ENCODE data around the gene KCNMB2.

KCNMB2 gene

GRCh38 chr3:178583963-178584575, 47.8 kb downstream of the KCNMB2 start:
- DNase-seq: no peak

GRCh38 chr3:178584722-178585380, 48.6 kb downstream of the KCNMB2 start:
- no peak for DNase-seq

DNA sequence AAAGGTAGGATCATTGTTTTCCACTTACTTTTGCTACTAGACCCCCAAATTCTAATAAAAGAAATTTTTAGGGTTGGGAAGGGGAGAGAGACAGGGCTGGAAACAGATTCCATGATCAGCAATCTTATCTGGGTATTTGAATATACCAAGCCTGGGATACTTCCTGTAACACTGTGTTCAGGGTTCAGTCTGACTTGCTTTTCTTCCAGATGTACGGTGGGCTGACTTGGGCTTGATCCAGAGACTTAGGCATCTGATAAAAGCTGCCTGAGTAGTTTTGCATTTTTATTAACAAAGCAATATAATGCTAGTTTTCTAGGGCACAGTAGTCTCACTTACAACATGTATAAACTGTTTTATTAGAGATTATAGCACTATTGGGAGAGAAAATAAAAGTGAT, 49.2 kb downstream of the KCNMB2 start:
- DNase-seq: no peak

DNA sequence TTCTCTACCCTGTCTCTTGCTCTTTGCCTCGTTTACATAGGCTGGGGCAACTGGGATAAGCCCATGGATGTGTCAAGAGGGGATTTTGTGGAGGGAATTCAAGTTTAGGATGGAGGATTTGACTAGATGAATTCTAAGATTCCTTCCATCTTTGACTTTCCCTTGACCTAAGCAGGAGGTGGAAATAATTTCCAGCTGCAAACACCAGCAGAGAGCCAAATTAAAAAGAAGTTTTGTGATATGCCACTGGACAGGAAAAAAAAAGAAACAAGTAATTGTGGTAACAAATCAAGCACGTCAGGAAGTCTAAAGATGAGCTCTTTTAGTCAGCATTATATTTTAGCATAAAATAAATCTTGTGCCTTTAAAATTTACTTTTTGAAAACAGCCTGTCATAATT, 49.8 kb downstream of the KCNMB2 start:
- DNase-seq: no peak

GRCh38 chr3:178588628-178589027, 52.4 kb downstream of the KCNMB2 start:
- DNase-seq: no peak

GRCh38 chr3:178593786-178594185, 57.5 kb downstream of the KCNMB2 start:
- no peak for DNase-seq

DNA sequence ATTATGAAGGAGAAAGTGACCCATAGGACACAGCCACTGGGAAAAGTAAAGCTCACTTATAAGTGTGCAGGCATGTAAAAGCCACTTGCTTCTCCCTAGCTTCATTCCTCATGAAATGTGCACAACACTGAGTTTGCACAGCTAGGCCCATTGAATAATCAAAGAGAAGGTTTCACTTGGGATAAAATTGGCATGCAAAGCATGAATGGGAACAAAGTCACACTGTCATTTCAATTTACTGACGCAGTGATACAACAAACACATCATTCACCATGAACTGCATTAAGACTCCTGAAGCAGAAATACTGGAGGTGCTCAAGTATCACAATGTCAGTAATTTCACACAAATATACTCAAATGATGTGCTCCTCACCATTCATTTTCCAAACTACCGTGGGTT, 61.1 kb downstream of the KCNMB2 start:
- DNase-seq: no peak

DNA sequence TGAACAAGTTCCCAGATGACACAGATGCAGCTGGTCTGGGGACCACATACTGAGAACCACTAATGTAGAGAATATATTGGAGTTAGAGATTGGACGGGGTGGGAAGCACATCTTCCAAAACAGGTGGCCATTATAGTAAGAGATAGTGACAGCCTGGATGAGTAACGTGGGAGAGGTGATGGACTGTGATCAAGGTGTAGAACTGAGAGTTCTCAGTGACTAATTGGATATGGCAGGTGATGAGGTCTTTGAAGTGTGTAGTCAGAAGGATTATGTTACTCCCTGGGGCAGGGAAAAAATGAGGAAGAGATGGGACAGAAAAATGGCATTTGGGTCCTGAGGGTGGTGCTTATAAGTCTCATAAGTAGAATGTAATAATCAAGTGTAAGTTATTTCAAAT, 66.6 kb downstream of the KCNMB2 start:
- DNase-seq: no peak

DNA sequence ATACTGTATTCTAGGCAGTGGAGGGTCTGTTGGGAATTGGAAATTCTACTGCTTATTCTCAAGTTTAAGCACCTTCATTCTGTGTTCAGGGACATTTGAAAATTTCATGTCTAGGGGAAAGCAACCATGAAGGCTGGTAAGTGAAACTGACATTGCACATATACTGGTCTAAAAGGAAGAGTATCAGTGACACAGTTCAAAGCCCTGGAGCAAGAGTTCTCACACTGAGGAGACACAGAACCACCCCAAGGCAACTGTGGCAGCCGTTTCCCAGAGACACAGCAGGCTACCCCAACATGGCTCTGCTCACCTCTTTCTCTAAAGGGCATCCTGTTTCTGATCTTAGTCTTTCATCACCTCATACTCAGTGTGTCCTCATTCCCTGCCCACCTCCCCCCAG, 67.5 kb downstream of the KCNMB2 start:
- DNase-seq: no peak

- DNase-seq: peak; percentile 14
Measured at GRCh38 chr3:178618197-178618596, 82.0 kb downstream of the KCNMB2 start.

- no peak for DNase-seq
Measured at GRCh38 chr3:178618896-178619295, 82.7 kb downstream of the KCNMB2 start.

DNA sequence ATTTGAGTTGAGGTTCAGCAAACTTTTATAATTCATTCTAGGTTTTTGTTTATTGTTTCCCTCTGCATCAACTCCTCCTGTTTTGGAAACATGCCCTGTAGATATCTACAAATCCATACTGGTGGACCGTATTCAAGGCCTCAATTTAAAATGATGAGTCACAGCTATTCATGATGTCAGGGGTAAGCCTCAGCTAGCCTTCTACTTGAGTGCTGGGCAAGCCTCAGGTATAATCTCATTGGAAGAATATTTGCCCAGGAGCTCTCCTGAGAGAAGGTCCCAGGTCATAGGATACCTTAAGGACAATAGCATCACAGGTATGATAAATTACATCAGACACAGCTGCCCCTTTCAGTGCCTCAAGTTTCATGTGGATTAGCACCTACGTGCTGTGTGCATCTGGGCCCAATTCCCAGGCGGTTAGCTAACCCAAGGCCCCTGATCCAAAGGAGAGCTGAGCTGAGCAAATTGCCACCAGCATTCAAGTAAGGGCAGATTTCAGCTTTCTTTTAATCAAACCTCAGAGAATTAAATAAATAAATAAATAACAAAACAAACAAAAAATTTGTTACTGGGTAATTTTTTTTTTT, 87.5 kb downstream of the KCNMB2 start:
- DNase-seq: peak; percentile 9

DNA sequence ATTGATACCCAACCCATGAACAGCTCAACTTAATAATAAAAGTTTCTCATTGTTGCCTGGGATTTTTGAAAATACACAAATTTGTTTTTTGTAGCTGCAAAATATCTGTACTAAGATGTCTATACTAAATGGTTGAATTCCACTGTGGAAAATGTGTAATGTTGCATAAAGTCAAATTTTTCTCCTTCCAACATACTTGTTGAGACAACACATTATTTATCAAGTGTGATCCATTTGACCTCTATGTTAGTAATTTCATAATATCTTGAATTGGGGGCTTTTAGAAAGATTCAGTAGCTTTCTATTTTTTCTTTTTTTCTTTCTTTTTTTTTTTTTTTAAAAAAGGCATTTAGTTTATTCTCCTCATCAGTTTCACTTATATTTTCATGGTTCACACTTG, 88.0 kb downstream of the KCNMB2 start:
- DNase-seq: no peak

DNA sequence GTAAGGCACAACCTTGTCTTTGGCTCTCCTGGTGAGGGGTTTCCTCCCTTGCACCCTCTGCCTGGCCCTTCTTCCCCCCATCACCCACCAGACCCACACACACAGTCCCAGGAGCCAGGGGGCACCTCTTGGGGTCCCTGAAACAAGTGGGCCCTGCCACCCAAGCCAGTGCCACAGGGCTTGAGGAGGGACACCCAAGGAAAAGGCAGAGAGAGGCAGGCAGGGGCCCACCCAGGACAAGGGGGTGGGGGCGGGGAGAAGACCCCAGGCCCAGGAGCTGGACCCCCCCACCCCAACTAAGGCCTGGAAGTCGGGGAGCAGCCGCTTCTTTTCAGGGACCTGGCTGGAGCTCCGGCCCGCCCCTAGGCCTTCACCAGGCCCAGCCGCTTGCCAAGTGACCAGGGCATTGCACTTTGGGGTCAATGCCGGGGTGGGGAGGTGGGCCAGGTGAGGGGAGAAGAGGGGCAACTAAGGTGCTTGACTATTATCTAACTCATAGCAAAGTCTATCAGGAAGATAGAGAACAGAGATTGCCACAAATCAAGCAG, 88.9 kb downstream of the KCNMB2 start:
- DNase-seq: no peak

- no peak for DNase-seq
Measured at GRCh38 chr3:178628037-178628436, 91.8 kb downstream of the KCNMB2 start.

GRCh38 chr3:178629430-178630178, 93.4 kb downstream of the KCNMB2 start:
- DNase-seq: no peak

- no peak for DNase-seq
Measured at GRCh38 chr3:178631950-178632349, 95.7 kb downstream of the KCNMB2 start.

DNA sequence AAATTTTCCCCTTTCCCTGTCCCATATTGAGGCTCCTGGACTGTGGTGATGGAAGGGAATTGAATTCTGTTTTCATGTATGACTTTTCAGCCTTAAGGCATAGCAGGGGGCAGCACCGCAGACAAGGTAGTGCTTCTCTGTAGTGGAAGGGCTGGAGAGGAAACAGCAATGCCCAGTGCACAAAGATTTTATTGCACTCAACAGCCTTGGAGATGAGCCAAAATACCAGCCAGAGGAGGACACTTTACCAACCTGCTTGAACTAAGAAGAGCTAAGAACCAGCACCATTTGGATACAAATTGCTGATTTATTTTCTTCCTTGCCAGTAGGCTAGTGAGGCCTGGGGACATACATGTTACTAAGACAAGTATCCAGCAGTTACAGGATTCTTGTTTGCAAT, 98.7 kb downstream of the KCNMB2 start:
- DNase-seq: no peak

DNA sequence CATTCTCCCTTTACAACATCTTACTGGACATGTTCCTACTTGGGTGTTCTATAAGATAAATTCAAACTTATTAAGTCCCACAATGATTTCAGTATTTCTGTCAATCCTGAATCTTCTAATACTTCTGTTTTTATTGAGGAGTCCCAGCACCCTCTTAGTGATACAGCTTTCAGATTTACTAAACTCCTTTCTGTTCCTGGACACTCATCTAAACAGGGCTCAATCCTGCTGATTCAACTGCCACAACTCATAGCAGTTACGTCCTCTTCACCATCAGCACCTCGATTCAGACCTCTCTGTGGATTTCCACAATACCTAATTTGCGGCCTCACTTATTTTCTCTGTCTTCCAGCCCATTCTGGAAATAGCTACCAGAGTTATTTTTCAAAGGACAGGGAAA, 101.6 kb downstream of the KCNMB2 start:
- DNase-seq: no peak

- no peak for DNase-seq
Measured at GRCh38 chr3:178645503-178645902, 109.3 kb downstream of the KCNMB2 start.

DNA sequence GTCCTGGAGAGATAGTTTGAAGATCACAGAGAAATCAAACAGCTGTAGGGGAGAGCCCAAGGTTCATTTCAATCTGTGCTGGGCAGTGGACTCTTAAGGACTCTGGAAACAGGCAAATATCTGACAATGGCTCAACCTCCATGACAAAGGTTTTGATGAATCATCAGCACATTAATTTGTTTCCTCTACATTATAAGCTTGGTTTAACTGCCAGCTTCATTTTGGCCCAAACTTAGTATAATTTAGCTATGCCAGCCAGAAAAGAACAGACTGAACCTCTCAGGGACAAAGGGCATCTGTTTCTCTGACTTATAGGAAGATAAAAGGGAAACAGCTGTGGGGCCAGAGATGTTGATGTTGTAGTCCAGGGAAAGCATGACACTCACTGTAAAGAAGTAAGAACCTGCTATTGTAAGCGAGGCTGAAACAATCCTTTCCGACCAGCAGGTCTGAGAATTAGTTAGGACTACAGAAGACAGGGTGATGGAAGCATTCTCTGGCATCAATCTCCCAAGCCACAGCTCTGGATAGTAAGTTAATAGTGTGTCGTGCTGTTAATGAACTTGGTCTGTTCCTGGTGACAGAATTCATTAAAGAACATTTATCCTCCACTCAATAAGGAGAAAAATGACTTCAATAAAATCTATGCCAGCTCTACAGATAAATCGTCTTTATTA, 110.1 kb downstream of the KCNMB2 start:
- DNase-seq: no peak

- no peak for DNase-seq
Measured at GRCh38 chr3:178655488-178655887, 119.3 kb downstream of the KCNMB2 start.

Data from fibroblast of upper back skin (primary cell).